H1 (cell line): ENCODE data around the gene PLAC9. TPM values are rescaled to one million over a fixed set of nuclear protein-coding genes. Genes with fewer than 3 reads are reported as not detected.

ENCODE experiments used
- CTCF ChIA-PET: fragments of 300-600 bp; sonication (Branson Sonifier 250); formaldehyde crosslinking; loops from one replicate; lab custom pipeline; 2021; ENCODE audit not compliant: partially characterized antibody; lab: Charles Lee
- POLR2A ChIA-PET: fragments of 300-600 bp; sonication (Branson Sonifier 250); formaldehyde crosslinking; loops from one replicate; lab custom pipeline; 2021; ENCODE audit warnings: inconsistent platforms; ENCODE audit not compliant: partially characterized antibody; lab: Charles Lee
- DNase-seq, 2 experiments: peaks; one replicate each; pipeline versions ENCODE4 v3.0.0 to v3.0.0-alpha.2; 2010 to 2022; ENCODE audit warnings: low spot score in 2 of 2, low read depth in 1 of 2, mixed read lengths in 1 of 2
- FAIRE-seq: peaks from 2 replicates; lab custom pipeline; 2011; peaks lifted over from hg19 to GRCh38; lab: Jason Lieb, UNC
- H2AFZ ChIP-seq: 2 replicates; pipeline ENCODE4 v1.8.1; 2012; ENCODE audit warnings: low read length, inconsistent platforms
- H2AK5ac ChIP-seq: 2 replicates; pipeline ENCODE4 v1.6.1; 2013; ENCODE audit warnings: low read depth, low read length
- H2BK120ac ChIP-seq: replicated peaks from 2 replicates; pipeline ENCODE3; 2013; ENCODE audit warnings: low read depth, low read length, inconsistent platforms
- H2BK12ac ChIP-seq: 2 replicates; pipeline ENCODE4 v1.6.1; 2013; ENCODE audit warnings: low read depth, low read length
- H2BK15ac ChIP-seq: 2 replicates; pipeline ENCODE4 v1.6.1; 2013; ENCODE audit warnings: low read length
- H2BK20ac ChIP-seq: 2 replicates; pipeline ENCODE4 v1.6.1; 2013; ENCODE audit warnings: low read length
- H2BK5ac ChIP-seq: 2 replicates; pipeline ENCODE4 v1.6.1; 2013; ENCODE audit warnings: low read depth, low read length
- H3K14ac ChIP-seq: 2 replicates; pipeline ENCODE4 v1.6.1; 2013; ENCODE audit warnings: inconsistent platforms; ENCODE audit not compliant: insufficient read length
- H3K18ac ChIP-seq: 2 replicates; pipeline ENCODE4 v1.6.1; 2013; ENCODE audit warnings: low read length; ENCODE audit errors: extremely low read depth
- H3K23ac ChIP-seq: 2 replicates; pipeline ENCODE4 v1.6.1; 2013; ENCODE audit warnings: inconsistent platforms; ENCODE audit not compliant: insufficient read length
- H3K23me2 ChIP-seq: 2 replicates; pipeline ENCODE4 v1.6.1; 2013; ENCODE audit warnings: low read depth, low read length
- H3K27ac ChIP-seq: 2 replicates; pipeline ENCODE4 v1.6.1; 2011; ENCODE audit warnings: low read depth, low read length, inconsistent platforms
- H3K27me3 ChIP-seq, 4 experiments: replicated peaks in 1 of 4; 1 replicate in 1 of 4; 2 replicates in 3 of 4; pipeline versions ENCODE4 v1.6.1 to v1.8.1; 2011 to 2013; ENCODE audit warnings: low read length in 3 of 4, mild to moderate bottlenecking in 3 of 4, inconsistent platforms in 2 of 4, mixed read lengths in 2 of 4, moderate library complexity in 1 of 4; ENCODE audit not compliant: control insufficient read depth in 3 of 4, insufficient read depth in 3 of 4; ENCODE audit errors: extremely low read depth in 1 of 4
- H3K36me3 ChIP-seq, 4 experiments: 2 replicates each; pipeline versions ENCODE4 v1.6.1 to v1.8.1; 2011 to 2013; ENCODE audit warnings: mild to moderate bottlenecking in 4 of 4, low read length in 3 of 4, moderate library complexity in 2 of 4, control low read depth in 1 of 4, inconsistent platforms in 1 of 4; ENCODE audit not compliant: insufficient read depth in 4 of 4, control insufficient read depth in 2 of 4
- H3K4ac ChIP-seq: replicated peaks from 2 replicates; pipeline ENCODE3; 2013; ENCODE audit warnings: low read length, low read depth, mixed read lengths, inconsistent platforms; ENCODE audit not compliant: insufficient read length
- H3K4me1 ChIP-seq, 4 experiments: replicated peaks in 1 of 4; 1 replicate in 1 of 4; 2 replicates in 3 of 4; pipeline versions ENCODE4 v1.6.1 to v1.8.1; 2011 to 2013; ENCODE audit warnings: low read length in 3 of 4, inconsistent platforms in 2 of 4, mixed read lengths in 1 of 4; ENCODE audit not compliant: insufficient read depth in 4 of 4, control insufficient read depth in 3 of 4
- H3K4me2 ChIP-seq, 2 experiments: 2 replicates each; pipeline versions ENCODE4 v1.6.1 to v1.8.1; 2011 to 2013; ENCODE audit warnings: low read depth in 2 of 2, low read length in 2 of 2, control low read depth in 1 of 2, inconsistent platforms in 1 of 2, mild to moderate bottlenecking in 1 of 2; ENCODE audit not compliant: insufficient read depth in 1 of 2
- H3K4me3 ChIP-seq, 4 experiments: fragments of 200-600, 300-600 bp in 1 of 4; sonication (generic), shearing (Covaris generic), sonication (Bioruptor Twin) in 1 of 4; 2 replicates each; pipeline versions ENCODE4 v1.5.1 to v1.8.1; 2011 to 2016; ENCODE audit warnings: low read length in 4 of 4, low read depth in 3 of 4, control low read depth in 2 of 4, inconsistent platforms in 2 of 4, mild to moderate bottlenecking in 2 of 4, mixed read lengths in 1 of 4, moderate library complexity in 1 of 4; ENCODE audit not compliant: insufficient read depth in 2 of 4; ENCODE audit errors: extremely low read depth in 1 of 4
- H3K56ac ChIP-seq: replicated peaks from 2 replicates; pipeline ENCODE3; 2013; ENCODE audit warnings: low read depth, mild to moderate bottlenecking, mixed read lengths, low read length, inconsistent platforms; ENCODE audit not compliant: insufficient read length
- H3K79me1 ChIP-seq: 2 replicates; pipeline ENCODE4 v1.6.1; 2013; ENCODE audit warnings: low read depth, low read length, control low read depth
- H3K79me2 ChIP-seq, 2 experiments: 2 replicates each; pipeline versions ENCODE4 v1.6.1 to v1.8.1; 2012 to 2013; ENCODE audit warnings: low read length in 2 of 2, mild to moderate bottlenecking in 2 of 2, inconsistent platforms in 1 of 2; ENCODE audit not compliant: insufficient read depth in 2 of 2, control insufficient read depth in 1 of 2
- H3K9ac ChIP-seq, 4 experiments: replicated peaks in 1 of 4; 1 replicate in 1 of 4; 2 replicates in 3 of 4; pipeline versions ENCODE4 v1.6.1 to v1.8.1; 2011 to 2013; ENCODE audit warnings: low read depth in 3 of 4, low read length in 3 of 4, control low read depth in 2 of 4, mild to moderate bottlenecking in 2 of 4, moderate library complexity in 2 of 4, inconsistent platforms in 1 of 4; ENCODE audit errors: extremely low read depth in 1 of 4
- H3K9me3 ChIP-seq, 2 experiments: 2 replicates each; pipeline versions ENCODE4 v1.6.1 to v1.8.1; 2012 to 2013; ENCODE audit warnings: mild to moderate bottlenecking in 2 of 2, moderate library complexity in 2 of 2, control low read depth in 1 of 2, inconsistent platforms in 1 of 2, low read depth in 1 of 2, low read length in 1 of 2, mixed read lengths in 1 of 2; ENCODE audit not compliant: insufficient read depth in 2 of 2
- H4K20me1 ChIP-seq, 2 experiments: replicated peaks in 1 of 2; 2 replicates each; pipeline versions ENCODE3 to v1.8.1; 2011 to 2013; ENCODE audit warnings: inconsistent platforms in 2 of 2, low read length in 2 of 2, mild to moderate bottlenecking in 1 of 2; ENCODE audit not compliant: insufficient read depth in 2 of 2, control insufficient read depth in 1 of 2
- H4K5ac ChIP-seq: 2 replicates; pipeline ENCODE4 v1.6.1; 2013; ENCODE audit warnings: low read length, low read depth, mixed read lengths, inconsistent platforms; ENCODE audit not compliant: insufficient read length
- H4K8ac ChIP-seq: 2 replicates; pipeline ENCODE4 v1.8.0; 2013; ENCODE audit warnings: mild to moderate bottlenecking, moderate library complexity, low read length, inconsistent platforms; ENCODE audit not compliant: insufficient read depth; ENCODE audit errors: extremely low read depth
- H4K91ac ChIP-seq: replicated peaks from 2 replicates; pipeline ENCODE3; 2013; ENCODE audit warnings: low read length, mixed read lengths, inconsistent platforms; ENCODE audit not compliant: insufficient read length
- BRCA1 ChIP-seq: IDR thresholded peaks from 2 replicates; pipeline ENCODE4 v1.6.1; 2012; ENCODE audit warnings: low read depth, low read length, improper control_type of control experiment
- EGR1 ChIP-seq: IDR thresholded peaks from 2 replicates; pipeline ENCODE4 v1.6.1; 2011; ENCODE audit warnings: low read depth, low read length, borderline replicate concordance
- KDM1A ChIP-seq: fragments of 200-600, 300-600 bp; sonication (generic); IDR thresholded peaks from 2 replicates; pipeline ENCODE4 v1.7.1; 2016; ENCODE audit warnings: mild to moderate bottlenecking, low read length, borderline replicate concordance
- POU5F1 ChIP-seq: IDR thresholded peaks from 2 replicates; pipeline ENCODE4 v1.6.1; 2011; ENCODE audit warnings: low read depth, mild to moderate bottlenecking, low read length, moderate library complexity
- SUZ12 ChIP-seq: fragments of 200-600 bp; sonication (generic); IDR thresholded peaks from 2 replicates; pipeline ENCODE4 v1.6.1; 2012; ENCODE audit warnings: mild to moderate bottlenecking, inconsistent platforms, low read length, moderate library complexity, mixed read lengths
- TAF7 ChIP-seq: optimal IDR thresholded peaks from 2 replicates; pipeline ENCODE3; 2011; ENCODE audit warnings: low read depth, mild to moderate bottlenecking, inconsistent platforms, low read length, moderate library complexity, borderline replicate concordance
- TEAD4 ChIP-seq: IDR thresholded peaks from 2 replicates; pipeline ENCODE4 v1.6.1; 2012; ENCODE audit warnings: low read depth, low read length, inconsistent platforms, mixed read lengths
- WGBS, 2 experiments: shearing (Covaris generic) in 1 of 2; methylation state at CpG; one replicate each; pipeline versions ENCODE4 v1.1.6 to v1.1.7; 2013 to 2015; ENCODE audit warnings: low lambda C conversion rate in 2 of 2, mixed read lengths in 2 of 2, inconsistent platforms in 1 of 2, low coverage in 1 of 2, missing lambda C conversion rate in 1 of 2; ENCODE audit not compliant: insufficient replicate concordance in 2 of 2, insufficient coverage in 1 of 2, insufficient read length in 1 of 2; ENCODE audit errors: extremely low coverage in 1 of 2, missing lambda C conversion rate in 1 of 2; 5-methylcytosine and 5-hydroxymethylcytosine counted together
- polyA plus RNA-seq, 7 experiments: library from polyadenylated mRNA; depleted of rRNA in 3 of 7; stranded (reverse) in 5 of 7; unstranded in 2 of 7; fragments of >200 nt in 5 of 7; fragments of 200-250 nt in 2 of 7; gene quantifications; 1 replicate in 5 of 7; 2 replicates in 1 of 7; 4 replicates in 1 of 7; pipeline versions ENCODE4 v1.2.1 to v1.2.3, GENCODE V29; 2011 to 2013; ENCODE audit warnings: missing spikeins in 2 of 7, mixed read lengths in 2 of 7
- total RNA-seq: library from RNA; stranded (reverse); fragmentation: NEBNext Ultra II Directional; extraction: Animal tissue kit (Norgen Biotek cat#: 25700); gene quantifications from 2 replicates; pipeline ENCODE4 v1.2.1, GENCODE V29; 2021

PLAC9 gene
- total and polyA plus RNA-seq, 2 of the 8 experiments (the other 6 are each of a cell fraction or from before 2014, with no cell fraction given), result 8.4 to 16.7 TPM

DNA sequence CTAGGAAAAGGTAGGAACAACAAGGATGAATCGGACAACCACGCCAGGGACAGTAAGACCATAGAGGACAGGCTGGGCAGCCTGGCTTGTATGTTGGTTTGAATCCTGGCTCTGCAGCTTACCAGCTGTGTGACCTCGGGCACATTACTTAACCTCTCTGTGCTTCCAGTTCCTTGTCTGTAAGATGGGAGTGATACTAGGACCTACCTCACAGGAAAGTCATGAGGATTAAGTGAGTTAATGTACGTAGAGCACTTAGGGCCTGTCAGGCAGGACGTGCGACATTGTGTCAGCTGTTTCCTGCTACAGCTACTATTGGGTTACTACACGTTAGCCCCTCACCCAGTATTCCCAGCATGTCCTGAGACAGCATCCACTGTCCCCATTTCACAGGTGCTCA lies 32.1 kb downstream of the PLAC9 start:
- H3K79me1 ChIP-seq, result no peaks in the 10 kb centered on the region
- H3K27me3 ChIP-seq, result no peaks in the 10 kb centered on the region
- no peak overlapping the region for H3K18ac ChIP-seq
- H4K5ac ChIP-seq, result no peak overlapping the region
- no peaks in the 10 kb centered on the region for H3K9me3 ChIP-seq
- H4K91ac ChIP-seq, result no peak overlapping the region
- H2BK5ac ChIP-seq, result no peak overlapping the region
- H2BK120ac ChIP-seq, result no peak overlapping the region
- no peak overlapping the region for H2BK20ac ChIP-seq
- H3K23ac ChIP-seq, result no peak overlapping the region
- no peak overlapping the region for H3K4ac ChIP-seq
- CTCF ChIA-PET, result interaction anchor here (0.6 to 7.6 kb wide), 9 partner anchors 10 to 106 kb away, joined by 3 to 66 read pairs (median 5); no protein-coding TSS in a partner anchor
- no peak overlapping the region for H2AK5ac ChIP-seq
- no peak overlapping the region for H3K9ac ChIP-seq
- POLR2A ChIA-PET, result no interaction called here
- H4K8ac ChIP-seq, result no peak overlapping the region
- no peaks in the 10 kb centered on the region for H3K23me2 ChIP-seq
- H2AFZ ChIP-seq, result no peak overlapping the region
- no peak overlapping the region for H2BK15ac ChIP-seq
- no peak overlapping the region for H3K27ac ChIP-seq
- H3K14ac ChIP-seq, result no peak overlapping the region
- WGBS, 2 experiments, result 90% methylated on average over 7 of the region's 7 CpGs; no CpG with 5 or more reads in 1 of the 2 experiments
- peaks cover 2 to 8% (median 6%) of the 10 kb centered on the region in 4 experiments; a peak in 5 of 7 replicates for H3K4me1 ChIP-seq
- H2BK12ac ChIP-seq, result no peak overlapping the region
- DNase-seq (no peak), FAIRE-seq (no peak)
- H3K36me3 ChIP-seq, result peaks cover 0 to 4% (median 0%) of the 10 kb centered on the region in 4 experiments; a peak in 2 of 8 replicates
- H3K4me3 ChIP-seq, result no peak overlapping the region
- H3K56ac ChIP-seq, result no peak overlapping the region
- no peak overlapping the region for H3K4me2 ChIP-seq
- no peaks in the 10 kb centered on the region for H3K79me2 ChIP-seq
- no peaks in the 10 kb centered on the region for H4K20me1 ChIP-seq
- TF ChIP-seq SUZ12 (no peak), POU5F1 (no peak), BRCA1 (no peak), EGR1 (no peak), TEAD4 (no peak), TAF7 (no peak), KDM1A (no peak; the same call in 1 of the 2 replicates)
